Femur (tissue), 1 donor: Measurements from ENCODE around the gene FGF7.
"Not testable (repeated sequence)": the region's sequence is repeated elsewhere in the genome, so short reads cannot be mapped to it uniquely, and the experiment has no call there.

Experiments used
- DNase-seq: peaks from one replicate; pipeline ENCODE4 v3.0.0-alpha.2; 2017

Gene FGF7

GRCh38 chr15:49423021-49423420 is at the start of gene FGF7:
Gene FGF7 (plus strand): TSS chr15:49423242. CDS start chr15:49424298, 1,056 bp downstream.
- peak; percentile 46 for DNase-seq

- no peak for DNase-seq
These were observed 43.0 kb upstream of the FGF7 start for GRCh38 chr15:49379996-49380395.

GRCh38 chr15:49380912-49381311 is 42.1 kb upstream of the FGF7 start:
- DNase-seq, result no peak

- no peak for DNase-seq
These were observed 40.6 kb upstream of the FGF7 start for GRCh38 chr15:49382394-49382793.

GRCh38 chr15:49383266-49383665 is 39.8 kb upstream of the FGF7 start:
- DNase-seq, result no peak

GRCh38 chr15:49387471-49387870 is 35.6 kb upstream of the FGF7 start:
- no peak for DNase-seq

GRCh38 chr15:49402515-49403296 is 20.3 kb upstream of the FGF7 start:
- not testable (repeated sequence) for DNase-seq

- DNase-seq, result no peak
These were observed 16.5 kb upstream of the FGF7 start for GRCh38 chr15:49406352-49407118.

GRCh38 chr15:49410641-49411040 is 12.4 kb upstream of the FGF7 start:
- no peak for DNase-seq

- DNase-seq, result no peak
These were observed 10.2 kb upstream of the FGF7 start for GRCh38 chr15:49412797-49413196.

- no peak for DNase-seq
These were observed 7.9 kb upstream of the FGF7 start for GRCh38 chr15:49415149-49415548.

GRCh38 chr15:49415638-49416037 is 7.4 kb upstream of the FGF7 start:
- DNase-seq, result no peak

- DNase-seq, result no peak
These were observed 4.2 kb upstream of the FGF7 start for GRCh38 chr15:49418811-49419210.

- peak; percentile 49 for DNase-seq
These were observed 1.1 kb upstream of the FGF7 start for GRCh38 chr15:49421991-49422390.

- DNase-seq, result no peak
These were observed 984 bp downstream of the FGF7 start for GRCh38 chr15:49423901-49424550.

GRCh38 chr15:49424954-49425353 is 1.9 kb downstream of the FGF7 start:
- DNase-seq, result no peak

GRCh38 chr15:49427372-49427771 is 4.3 kb downstream of the FGF7 start:
- DNase-seq, result no peak

- no peak for DNase-seq
These were observed 5.5 kb downstream of the FGF7 start for GRCh38 chr15:49428409-49429095.

GRCh38 chr15:49430046-49430445 is 7.0 kb downstream of the FGF7 start:
- DNase-seq, result no peak

GRCh38 chr15:49435174-49435573 is 12.1 kb downstream of the FGF7 start:
- DNase-seq, result no peak

- no peak for DNase-seq
These were observed 13.7 kb downstream of the FGF7 start for GRCh38 chr15:49436751-49437150.

GRCh38 chr15:49438962-49439631 is 16.1 kb downstream of the FGF7 start:
- DNase-seq, result peak; percentile 51
